IPS-18a (cell line): Measurements from ENCODE around the gene HOXA5.

Source experiments
- H3K27ac ChIP-seq: one replicate; pipeline ENCODE4 v1.5.1; 2013; ENCODE audit warnings: low read length
- H3K27me3 ChIP-seq: one replicate; pipeline ENCODE4 v1.6.1; 2013; ENCODE audit warnings: mild to moderate bottlenecking, low read length; ENCODE audit not compliant: control insufficient read depth, insufficient read depth
- H3K36me3 ChIP-seq: one replicate; pipeline ENCODE4 v1.6.1; 2013; ENCODE audit warnings: low read depth, low read length; ENCODE audit not compliant: control insufficient read depth
- H3K4me1 ChIP-seq: one replicate; pipeline ENCODE4 v1.6.1; 2013; ENCODE audit warnings: low read depth, low read length; ENCODE audit not compliant: control insufficient read depth
- H3K4me3 ChIP-seq: one replicate; pipeline ENCODE4 v1.5.1; 2013; ENCODE audit warnings: low read length
- H3K9ac ChIP-seq: one replicate; pipeline ENCODE4 v1.6.1; 2013; ENCODE audit warnings: mild to moderate bottlenecking, low read length, moderate library complexity
- H3K9me3 ChIP-seq: one replicate; pipeline ENCODE4 v1.6.1; 2013; ENCODE audit warnings: low read depth, low read length; ENCODE audit not compliant: control insufficient read depth

Gene HOXA5

GRCh38 chr7:27172823-27173510, 29.5 kb upstream of the HOXA5 start:
- H3K27ac ChIP-seq = no peak overlapping the region

GRCh38 chr7:27172315-27172774, 28.9 kb upstream of the HOXA5 start:
- H3K27ac ChIP-seq = no peak overlapping the region
- H3K36me3 ChIP-seq = no peaks in the 10 kb centered on the region
- H3K4me1 ChIP-seq = no peaks in the 10 kb centered on the region
- H3K27me3 ChIP-seq = peaks cover 100% of the 10 kb centered on the region
- H3K4me3 ChIP-seq = no peak overlapping the region
- H3K9me3 ChIP-seq = no peaks in the 10 kb centered on the region
- no peak overlapping the region for H3K9ac ChIP-seq

More at GRCh38 chr7:27172823-27173510, 29.5 kb upstream of the HOXA5 start:
- Histone ChIP-seq H3K27me3 (peaks cover 100% of the 10 kb centered on the region), H3K9ac (no peak overlapping the region), H3K4me1 (no peaks in the 10 kb centered on the region), H3K9me3 (no peaks in the 10 kb centered on the region), H3K36me3 (no peaks in the 10 kb centered on the region), H3K4me3 (no peak overlapping the region)

GRCh38 chr7:27171637-27172314, 28.3 kb upstream of the HOXA5 start:
- no peak overlapping the region for H3K27ac ChIP-seq
- H3K36me3 ChIP-seq = no peaks in the 10 kb centered on the region
- no peaks in the 10 kb centered on the region for H3K9me3 ChIP-seq
- no peaks in the 10 kb centered on the region for H3K4me1 ChIP-seq
- H3K4me3 ChIP-seq = no peak overlapping the region
- H3K9ac ChIP-seq = no peak overlapping the region
- peaks cover 100% of the 10 kb centered on the region for H3K27me3 ChIP-seq

GRCh38 chr7:27171325-27171636, 27.8 kb upstream of the HOXA5 start:
- no peaks in the 10 kb centered on the region for H3K4me1 ChIP-seq
- no peak overlapping the region for H3K27ac ChIP-seq
- peaks cover 2% of the 10 kb centered on the region for H3K9me3 ChIP-seq
- no peaks in the 10 kb centered on the region for H3K36me3 ChIP-seq
- no peak overlapping the region for H3K4me3 ChIP-seq
- H3K9ac ChIP-seq = no peak overlapping the region
- H3K27me3 ChIP-seq = peaks cover 100% of the 10 kb centered on the region

- H3K4me1 ChIP-seq = no peaks in the 10 kb centered on the region
Observed at GRCh38 chr7:27170426-27171324, 27.2 kb upstream of the HOXA5 start.

GRCh38 chr7:27169658-27170425, 26.4 kb upstream of the HOXA5 start:
- Histone ChIP-seq H3K4me1 (no peaks in the 10 kb centered on the region), H3K27ac (no peak overlapping the region), H3K4me3 (no peak overlapping the region), H3K36me3 (no peaks in the 10 kb centered on the region), H3K27me3 (peaks cover 100% of the 10 kb centered on the region), H3K9me3 (peaks cover 2% of the 10 kb centered on the region), H3K9ac (no peak overlapping the region)

More at GRCh38 chr7:27170426-27171324, 27.2 kb upstream of the HOXA5 start:
- H3K27ac ChIP-seq = no peak overlapping the region
- peaks cover 2% of the 10 kb centered on the region for H3K9me3 ChIP-seq
- H3K9ac ChIP-seq = no peak overlapping the region
- H3K36me3 ChIP-seq = no peaks in the 10 kb centered on the region
- H3K4me3 ChIP-seq = no peak overlapping the region
- H3K27me3 ChIP-seq = peaks cover 100% of the 10 kb centered on the region

- Histone ChIP-seq H3K27me3 (peaks cover 100% of the 10 kb centered on the region), H3K4me1 (no peaks in the 10 kb centered on the region), H3K27ac (no peak overlapping the region), H3K36me3 (no peaks in the 10 kb centered on the region), H3K9ac (no peak overlapping the region), H3K4me3 (no peak overlapping the region), H3K9me3 (peaks cover 2% of the 10 kb centered on the region)
Observed at GRCh38 chr7:27168265-27168947, 24.9 kb upstream of the HOXA5 start.

GRCh38 chr7:27167916-27168264, 24.4 kb upstream of the HOXA5 start:
- H3K9ac ChIP-seq = peak overlapping the region; percentile 16
- H3K27me3 ChIP-seq = peaks cover 100% of the 10 kb centered on the region
- peaks cover 2% of the 10 kb centered on the region for H3K9me3 ChIP-seq
- no peaks in the 10 kb centered on the region for H3K36me3 ChIP-seq
- H3K4me3 ChIP-seq = no peak overlapping the region
- H3K4me1 ChIP-seq = no peaks in the 10 kb centered on the region
- no peak overlapping the region for H3K27ac ChIP-seq

GRCh38 chr7:27166531-27167505, 23.3 kb upstream of the HOXA5 start:
- Histone ChIP-seq H3K27ac (no peak overlapping the region), H3K36me3 (no peaks in the 10 kb centered on the region), H3K27me3 (peaks cover 100% of the 10 kb centered on the region), H3K9me3 (peaks cover 2% of the 10 kb centered on the region), H3K4me3 (no peak overlapping the region), H3K4me1 (no peaks in the 10 kb centered on the region), H3K9ac (no peak overlapping the region)

- H3K9me3 ChIP-seq = peaks cover 2% of the 10 kb centered on the region
- no peaks in the 10 kb centered on the region for H3K4me1 ChIP-seq
- H3K27ac ChIP-seq = no peak overlapping the region
- no peak overlapping the region for H3K4me3 ChIP-seq
- H3K27me3 ChIP-seq = peaks cover 100% of the 10 kb centered on the region
- no peak overlapping the region for H3K9ac ChIP-seq
- H3K36me3 ChIP-seq = no peaks in the 10 kb centered on the region
Observed at GRCh38 chr7:27165996-27166530, 22.6 kb upstream of the HOXA5 start.
